Myocyte (in vitro differentiated cells): ENCODE data around the gene ARIH1. TPM values are rescaled to one million over a fixed set of nuclear protein-coding genes. Genes with fewer than 3 reads are reported as not detected.
"Not testable (repeated sequence)": the region's sequence is repeated elsewhere in the genome, so short reads cannot be mapped to it uniquely, and the experiment has no call there.

ENCODE experiments used
- DNase-seq: peaks from one replicate; pipeline ENCODE4 v3.0.0-alpha.2; 2012; ENCODE audit warnings: low read depth
- polyA plus RNA-seq: library from polyadenylated mRNA; unstranded; fragments of >200 nt; gene quantifications from one replicate; pipeline ENCODE4 v1.2.1, GENCODE V29; 2012; ENCODE audit warnings: missing spikeins
- total RNA-seq: library from RNA; depleted of rRNA; stranded (reverse); fragments of >200 nt; gene quantifications from 2 replicates; pipeline ENCODE4 v1.2.3, GENCODE V29; 2014

The ARIH1 gene
- 32.6 and 40.4 TPM in 2 replicates for total RNA-seq
- 43.9 TPM for polyA plus RNA-seq

GRCh38 chr15:72473614-72474465 is at the start of gene ARIH1:
Gene ARIH1, plus strand, starts transcription at chr15:72474330. Its CDS starts 310 bp downstream, at chr15:72474640.
- DNase-seq: peak; percentile 97

GRCh38 chr15:72426753-72427152 is 47.4 kb upstream of the ARIH1 start:
- no peak for DNase-seq

GRCh38 chr15:72437650-72438316 is 36.3 kb upstream of the ARIH1 start:
- no peak for DNase-seq

- DNase-seq: not testable (repeated sequence)
Measured at GRCh38 chr15:72442848-72443247, 31.3 kb upstream of the ARIH1 start.

- DNase-seq: no peak
Measured at GRCh38 chr15:72445426-72445825, 28.7 kb upstream of the ARIH1 start.

GRCh38 chr15:72450805-72451204 is 23.3 kb upstream of the ARIH1 start:
- no peak for DNase-seq

GRCh38 chr15:72451224-72451623 is 22.9 kb upstream of the ARIH1 start:
- DNase-seq: peak; percentile 5

- no peak for DNase-seq
Measured at GRCh38 chr15:72456684-72457083, 17.4 kb upstream of the ARIH1 start.

GRCh38 chr15:72460402-72460801 is 13.7 kb upstream of the ARIH1 start:
- DNase-seq: no peak

GRCh38 chr15:72463702-72464101 is 10.4 kb upstream of the ARIH1 start:
- no peak for DNase-seq

GRCh38 chr15:72464251-72464650 is 9.9 kb upstream of the ARIH1 start:
- no peak for DNase-seq

- DNase-seq: no peak
Measured at GRCh38 chr15:72468103-72468502, 6.0 kb upstream of the ARIH1 start.

GRCh38 chr15:72472992-72473610 is 1.0 kb upstream of the ARIH1 start:
- DNase-seq: peak; percentile 18

GRCh38 chr15:72474466-72474911 is 359 bp downstream of the ARIH1 start:
- no peak for DNase-seq

- peak; percentile 75 for DNase-seq
Measured at GRCh38 chr15:72474912-72475628, 940 bp downstream of the ARIH1 start.

GRCh38 chr15:72475674-72476073 is 1.5 kb downstream of the ARIH1 start:
- DNase-seq: no peak

- not testable (repeated sequence) for DNase-seq
Measured at GRCh38 chr15:72476330-72476729, 2.2 kb downstream of the ARIH1 start.

- peak; percentile 38 for DNase-seq
Measured at GRCh38 chr15:72481015-72481659, 7.0 kb downstream of the ARIH1 start.

GRCh38 chr15:72482275-72482674 is 8.1 kb downstream of the ARIH1 start:
- DNase-seq: no peak

GRCh38 chr15:72483279-72483678 is 9.1 kb downstream of the ARIH1 start:
- no peak for DNase-seq

GRCh38 chr15:72486144-72486543 is 12.0 kb downstream of the ARIH1 start:
- DNase-seq: no peak
